D721Med (cell line): ENCODE measurements around the gene PDC.

ENCODE experiments used
- DNase-seq: peaks from one replicate; pipeline ENCODE4 v3.0.0; 2011; ENCODE audit warnings: low spot score; ENCODE audit not compliant: insufficient read length
- FAIRE-seq: peaks from 2 replicates; lab custom pipeline; 2011; peaks lifted over from hg19 to GRCh38; lab: Jason Lieb, UNC
- TF ChIP-seq, protein P1 (sequence below): IDR thresholded peaks from 2 replicates; pipeline ENCODE4 v1.5.1; 2012; ENCODE audit warnings: mild to moderate bottlenecking, control low read depth; ENCODE audit not compliant: insufficient read depth; ENCODE audit errors: missing control alignments

The PDC gene

DNA sequence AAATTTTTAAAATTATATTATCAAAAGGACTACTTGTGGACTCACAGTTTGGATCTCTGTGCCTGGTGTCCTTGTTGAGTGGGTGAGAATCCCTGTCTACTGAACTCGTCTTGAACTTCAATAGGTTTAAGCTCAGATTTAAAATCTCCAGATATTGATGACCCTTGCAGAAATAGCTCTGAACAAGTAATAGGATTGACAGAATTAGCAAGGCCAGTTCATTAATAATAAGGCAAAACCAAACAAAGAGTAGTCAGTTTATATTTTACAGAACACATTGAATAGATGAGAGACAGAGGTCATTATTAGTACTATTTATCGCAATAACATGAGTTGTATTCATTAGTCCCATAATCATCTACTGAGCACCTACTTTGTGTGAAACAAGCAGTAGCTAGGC is at the start of gene PDC:
PDC (minus strand) TSS at position 101 of the 400 bp plus-strand sequence. CDS start 11,655 bp downstream, outside the sequence.
- peak; percentile 99 for FAIRE-seq
- TF ChIP-seq, protein P1, sequence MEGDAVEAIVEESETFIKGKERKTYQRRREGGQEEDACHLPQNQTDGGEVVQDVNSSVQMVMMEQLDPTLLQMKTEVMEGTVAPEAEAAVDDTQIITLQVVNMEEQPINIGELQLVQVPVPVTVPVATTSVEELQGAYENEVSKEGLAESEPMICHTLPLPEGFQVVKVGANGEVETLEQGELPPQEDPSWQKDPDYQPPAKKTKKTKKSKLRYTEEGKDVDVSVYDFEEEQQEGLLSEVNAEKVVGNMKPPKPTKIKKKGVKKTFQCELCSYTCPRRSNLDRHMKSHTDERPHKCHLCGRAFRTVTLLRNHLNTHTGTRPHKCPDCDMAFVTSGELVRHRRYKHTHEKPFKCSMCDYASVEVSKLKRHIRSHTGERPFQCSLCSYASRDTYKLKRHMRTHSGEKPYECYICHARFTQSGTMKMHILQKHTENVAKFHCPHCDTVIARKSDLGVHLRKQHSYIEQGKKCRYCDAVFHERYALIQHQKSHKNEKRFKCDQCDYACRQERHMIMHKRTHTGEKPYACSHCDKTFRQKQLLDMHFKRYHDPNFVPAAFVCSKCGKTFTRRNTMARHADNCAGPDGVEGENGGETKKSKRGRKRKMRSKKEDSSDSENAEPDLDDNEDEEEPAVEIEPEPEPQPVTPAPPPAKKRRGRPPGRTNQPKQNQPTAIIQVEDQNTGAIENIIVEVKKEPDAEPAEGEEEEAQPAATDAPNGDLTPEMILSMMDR = no peak
- DNase-seq = no peak

DNA sequence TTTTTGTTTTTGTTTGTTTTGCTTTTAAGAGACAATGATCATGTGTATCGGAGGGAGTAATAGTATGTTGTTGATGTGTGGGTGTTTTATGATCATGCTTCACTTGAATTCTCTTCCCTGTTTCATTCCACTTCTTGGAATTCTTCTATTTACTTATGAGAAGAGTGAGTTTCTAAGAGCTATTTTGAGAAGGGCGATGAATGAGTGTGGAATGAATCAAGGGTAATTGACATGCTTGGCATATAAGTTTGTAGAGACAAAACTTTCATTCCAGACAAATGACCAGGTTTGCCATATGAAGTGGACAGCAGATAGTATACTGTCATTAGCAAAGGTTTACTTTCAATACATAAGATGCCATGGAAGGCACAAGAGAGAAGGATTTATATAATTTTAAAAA is 42.3 kb upstream of the PDC start:
- TF ChIP-seq, protein P1 = no peak
- FAIRE-seq = peak; percentile 90
- no peak for DNase-seq

DNA sequence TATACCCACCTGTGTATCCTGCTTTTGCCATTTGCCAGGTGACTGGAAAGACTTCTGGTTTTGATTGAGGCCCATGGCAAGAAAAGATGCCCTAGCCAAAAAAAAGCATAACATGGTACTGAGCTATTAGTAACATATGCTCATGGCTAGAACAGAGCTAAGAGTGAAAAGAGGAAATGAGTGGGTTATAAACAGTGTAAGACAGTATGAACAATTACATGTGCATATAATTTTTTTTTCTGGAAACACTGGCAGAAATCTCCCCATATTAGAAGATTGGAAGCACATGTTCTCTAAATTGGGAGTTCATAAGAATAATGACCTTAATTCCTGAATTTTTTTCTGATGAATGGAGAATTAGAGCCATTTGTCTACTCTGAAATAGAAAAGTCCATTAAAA is 41.2 kb upstream of the PDC start:
- no peak for FAIRE-seq
- DNase-seq = no peak
- TF ChIP-seq, protein P1 = no peak

DNA sequence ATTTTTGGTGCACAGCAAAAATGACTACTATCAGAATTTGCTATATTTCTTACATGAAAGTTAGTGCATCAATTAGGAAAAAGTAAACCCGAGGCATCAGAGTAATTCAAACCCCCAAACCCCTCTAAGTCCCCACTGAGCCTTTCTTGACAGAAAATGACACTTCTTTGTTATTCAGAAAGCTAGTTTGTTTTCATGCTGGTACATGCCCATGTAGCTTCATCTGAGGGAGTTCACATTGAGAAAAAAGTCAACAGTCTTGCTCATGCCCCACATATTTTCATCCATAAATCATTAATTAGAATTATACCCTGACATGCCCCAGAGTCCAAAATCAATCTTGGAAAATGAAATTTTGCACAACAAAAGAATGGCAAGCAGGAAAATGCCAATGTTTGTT is 39.9 kb upstream of the PDC start:
- no peak for FAIRE-seq

DNA sequence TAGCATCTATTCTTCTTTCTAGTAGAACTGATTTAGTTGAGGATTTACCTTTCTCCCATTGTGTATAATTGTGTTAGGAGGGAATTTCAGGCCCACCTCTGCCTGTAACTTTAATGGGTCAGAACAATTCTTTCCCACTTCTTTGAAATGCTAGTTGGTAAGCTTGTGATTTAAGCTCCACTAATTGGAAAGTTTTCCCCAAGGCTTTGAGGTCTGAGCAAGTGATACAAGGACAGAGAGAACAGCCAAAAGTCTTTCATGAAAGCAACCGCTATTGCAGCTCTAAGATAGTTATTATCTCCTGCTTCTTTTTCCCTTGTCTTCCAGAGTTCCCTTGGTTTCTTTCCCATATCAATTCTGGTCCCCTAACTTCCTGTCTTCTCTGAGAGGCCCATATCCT is 38.7 kb upstream of the PDC start:
- TF ChIP-seq, protein P1 = no peak
- DNase-seq = no peak
- peak; percentile 55 for FAIRE-seq

More for the DNA sequence above, 39.9 kb upstream of the PDC start:
- DNase-seq = no peak
- TF ChIP-seq, protein P1 = no peak

DNA sequence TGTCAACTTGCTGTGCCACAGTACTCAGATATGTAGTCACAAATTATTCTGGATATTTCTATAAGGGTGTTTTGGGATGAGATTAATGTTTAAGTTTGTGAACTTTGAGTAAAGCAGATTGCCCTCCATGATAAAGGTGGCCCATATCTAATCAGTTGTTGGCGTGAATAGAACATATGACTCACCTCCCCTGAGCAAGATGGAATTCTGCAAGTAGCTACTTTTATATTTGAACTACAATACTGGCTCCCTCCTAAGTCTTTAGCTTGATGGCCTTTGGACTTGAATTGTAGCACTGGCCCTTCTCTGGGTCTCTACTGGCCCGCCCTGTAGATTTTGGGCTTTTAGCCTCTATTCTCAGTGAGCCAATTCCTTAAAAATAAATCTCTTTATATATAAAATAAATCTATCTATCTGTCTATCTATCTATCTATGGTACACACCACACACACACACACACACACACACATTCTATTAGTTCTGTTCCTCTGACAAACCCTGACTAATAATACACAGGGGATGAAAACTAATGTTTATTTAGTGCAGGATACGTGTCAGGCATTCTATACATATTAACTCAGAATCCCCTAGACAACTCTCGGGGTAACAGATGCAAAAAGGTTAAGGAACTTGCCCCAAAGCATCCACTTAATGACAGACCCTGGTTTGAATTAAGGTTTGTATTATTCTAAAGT is 37.9 kb upstream of the PDC start:
- no peak for FAIRE-seq
- no peak for DNase-seq
- TF ChIP-seq, protein P1 = no peak

DNA sequence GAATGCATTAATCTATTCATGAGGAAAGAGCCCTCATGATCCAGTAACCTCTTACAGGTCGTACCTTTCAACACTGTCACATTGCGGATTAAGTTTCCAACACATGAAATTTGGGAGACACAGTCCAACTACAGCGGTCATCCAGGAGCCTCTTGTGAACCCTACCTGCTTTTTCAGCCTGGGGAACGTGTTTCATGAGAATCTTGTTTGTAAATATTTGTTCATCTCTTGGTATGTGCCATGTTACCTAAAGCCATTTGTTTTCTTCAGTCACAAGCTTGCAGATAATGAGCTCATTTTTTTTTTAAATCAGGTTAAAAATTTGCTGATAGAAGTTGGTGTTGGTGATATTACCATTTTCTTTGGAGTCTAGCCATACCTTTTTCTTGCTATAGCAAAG is 37.2 kb upstream of the PDC start:
- no peak for DNase-seq
- peak; percentile 41 for FAIRE-seq
- TF ChIP-seq, protein P1 = no peak
